AG09309 (cell line): ENCODE data around the gene AQP12A.

Experiments
- DNase-seq: peaks from one replicate; pipeline ENCODE4 v3.0.0-alpha.2; 2010; ENCODE audit warnings: low read depth
- H3K4me3 ChIP-seq: 2 replicates; pipeline ENCODE4 v1.5.1; 2011; ENCODE audit warnings: mild to moderate bottlenecking, low read depth, low read length, moderate library complexity; ENCODE audit not compliant: control insufficient read depth
- CTCF ChIP-seq: IDR thresholded peaks from 2 replicates; pipeline ENCODE4 v1.5.1; 2011; ENCODE audit warnings: mild to moderate bottlenecking, low read depth, low read length, inconsistent platforms; ENCODE audit not compliant: insufficient read depth, control insufficient read depth; ENCODE audit errors: missing control alignments

Gene AQP12A

GRCh38 chr2:240701091-240701735 lies 9.5 kb downstream of the AQP12A start:
- no peak overlapping the region for H3K4me3 ChIP-seq
- TF ChIP-seq CTCF, result no peak
- no peak for DNase-seq

- no peak for DNase-seq
- no peak for TF ChIP-seq CTCF
- H3K4me3 ChIP-seq, result no peak overlapping the region
Measured at GRCh38 chr2:240701736-240702639, 10.3 kb downstream of the AQP12A start.

GRCh38 chr2:240702640-240703011 lies 11.0 kb downstream of the AQP12A start:
- TF ChIP-seq CTCF, result no peak
- no peak for DNase-seq
- H3K4me3 ChIP-seq, result no peak overlapping the region

GRCh38 chr2:240703417-240704341 lies 12.0 kb downstream of the AQP12A start:
- no peak for TF ChIP-seq CTCF
- no peak overlapping the region for H3K4me3 ChIP-seq
- no peak for DNase-seq

GRCh38 chr2:240704651-240705050 lies 13.0 kb downstream of the AQP12A start:
- H3K4me3 ChIP-seq, result no peak overlapping the region
- no peak for TF ChIP-seq CTCF
- DNase-seq, result no peak

GRCh38 chr2:240705204-240705791 lies 13.6 kb downstream of the AQP12A start:
- DNase-seq, result no peak
- no peak overlapping the region for H3K4me3 ChIP-seq
- TF ChIP-seq CTCF, result no peak
